ENCODE results near the gene TTLL8. TPM values are rescaled to one million over a fixed set of nuclear protein-coding genes. Genes with fewer than 3 reads are reported as not detected.

TTLL8 gene
- total RNA-seq, 1 experiment from 2014 or later: not detected

- no peaks in the 10 kb centered on the region for H3K36me3 Mint-ChIP-seq
- H3K4me3 Mint-ChIP-seq: no peak overlapping the region
- ChIA-PET CTCF (interaction anchor here (1.0 kb wide), 1 partner anchor 32 kb away, joined by 3 read pairs; no protein-coding TSS in a partner anchor), POLR2A (no interaction called here)
- no peak for TF ChIP-seq PRRX2 (CRISPR knock-in tag; IDR thresholded peaks at IDR 0.05)
- H3K27ac Mint-ChIP-seq: no peak overlapping the region
- DNase-seq (ENCODE audit: low spot score) (no peak), ATAC-seq (no peak)
- peaks cover 12% of the 10 kb centered on the region for H3K4me1 Mint-ChIP-seq
- peaks cover 17% of the 10 kb centered on the region for H3K27me3 Mint-ChIP-seq (ENCODE audit: low read depth)
- H3K9me3 Mint-ChIP-seq: no peaks in the 10 kb centered on the region
Measured at GRCh38 chr22:50061824-50062355, 3.8 kb upstream of the TTLL8 start.

- Mint-ChIP-seq H3K27me3 (ENCODE audit: low read depth) (peaks cover 17% of the 10 kb centered on the region), H3K36me3 (no peaks in the 10 kb centered on the region), H3K27ac (no peak overlapping the region), H3K9me3 (no peaks in the 10 kb centered on the region), H3K4me1 (peaks cover 12% of the 10 kb centered on the region), H3K4me3 (no peak overlapping the region)
- ChIA-PET CTCF (no interaction called here), POLR2A (no interaction called here)
- no peak for ATAC-seq
- TF ChIP-seq GTF2I (CRISPR knock-in tag; conservative IDR thresholded peaks at IDR 0.05) (no peak), TEAD4 (CRISPR knock-in tag; IDR thresholded peaks at IDR 0.05) (no peak), SP1 (CRISPR knock-in tag; conservative IDR thresholded peaks at IDR 0.05) (no peak)
- no peak for DNase-seq (ENCODE audit: low spot score)
Measured at GRCh38 chr22:50061141-50061823, 3.2 kb upstream of the TTLL8 start.

- ChIA-PET POLR2A (no interaction called here), CTCF (interaction anchor here (0.9 to 2.3 kb wide), 6 partner anchors 14 to 129 kb away, joined by 3 to 13 read pairs (median 4); partner anchors contain the start of gene MLC1)
Measured at GRCh38 chr22:50060441-50061140, 2.5 kb upstream of the TTLL8 start.

More at GRCh38 chr22:50060441-50061140, 2.5 kb upstream of the TTLL8 start:
- ATAC-seq (no peak), DNase-seq (ENCODE audit: low spot score) (no peak)
- Mint-ChIP-seq H3K4me1 (peaks cover 12% of the 10 kb centered on the region), H3K27me3 (ENCODE audit: low read depth) (peaks cover 17% of the 10 kb centered on the region), H3K9me3 (no peaks in the 10 kb centered on the region), H3K4me3 (no peak overlapping the region), H3K27ac (no peak overlapping the region), H3K36me3 (no peaks in the 10 kb centered on the region)
- TF ChIP-seq ZNF317 (CRISPR knock-in tag; IDR thresholded peaks at IDR 0.05; ENCODE audit: borderline replicate concordance, low read depth): no peak
- TF ChIP-seq ZNF423 (CRISPR knock-in tag; IDR thresholded peaks at IDR 0.05): no peak
- TF ChIP-seq PREB (CRISPR knock-in tag; IDR thresholded peaks at IDR 0.05; ENCODE audit: borderline replicate concordance): no peak
- no peak for TF ChIP-seq NR1H2 (CRISPR knock-in tag; IDR thresholded peaks at IDR 0.05)
- no peak for TF ChIP-seq ZSCAN18 (CRISPR knock-in tag; IDR thresholded peaks at IDR 0.05)
- no peak for TF ChIP-seq ATF2 (CRISPR knock-in tag; IDR thresholded peaks at IDR 0.05; ENCODE audit: borderline replicate concordance, low read depth)
- no peak for TF ChIP-seq SOX15 (CRISPR knock-in tag; IDR thresholded peaks at IDR 0.05)
- no peak for TF ChIP-seq KAT7 (CRISPR knock-in tag; IDR thresholded peaks at IDR 0.05; ENCODE audit: borderline replicate concordance)
- no peak for TF ChIP-seq ZMAT4 (CRISPR knock-in tag; IDR thresholded peaks at IDR 0.05)
- TF ChIP-seq ZNF121 (CRISPR knock-in tag; IDR thresholded peaks at IDR 0.05): no peak

Data from WTC11 (cell line).